Stimulated activated CD8-positive, alpha-beta memory T cell treated with anti-CD3 and anti-CD28 coated beads, Interleukin-4, amount 100 ng/mL, for 1 hour (primary cell): ENCODE data around the gene ACTL10.

Source experiments
- DNase-seq, 2 donors: peaks; one replicate each; pipeline ENCODE4 v3.0.0-alpha.2; 2020; ENCODE audit warnings: low read depth in 2 of 2, low spot score in 1 of 2

ACTL10 gene

DNA sequence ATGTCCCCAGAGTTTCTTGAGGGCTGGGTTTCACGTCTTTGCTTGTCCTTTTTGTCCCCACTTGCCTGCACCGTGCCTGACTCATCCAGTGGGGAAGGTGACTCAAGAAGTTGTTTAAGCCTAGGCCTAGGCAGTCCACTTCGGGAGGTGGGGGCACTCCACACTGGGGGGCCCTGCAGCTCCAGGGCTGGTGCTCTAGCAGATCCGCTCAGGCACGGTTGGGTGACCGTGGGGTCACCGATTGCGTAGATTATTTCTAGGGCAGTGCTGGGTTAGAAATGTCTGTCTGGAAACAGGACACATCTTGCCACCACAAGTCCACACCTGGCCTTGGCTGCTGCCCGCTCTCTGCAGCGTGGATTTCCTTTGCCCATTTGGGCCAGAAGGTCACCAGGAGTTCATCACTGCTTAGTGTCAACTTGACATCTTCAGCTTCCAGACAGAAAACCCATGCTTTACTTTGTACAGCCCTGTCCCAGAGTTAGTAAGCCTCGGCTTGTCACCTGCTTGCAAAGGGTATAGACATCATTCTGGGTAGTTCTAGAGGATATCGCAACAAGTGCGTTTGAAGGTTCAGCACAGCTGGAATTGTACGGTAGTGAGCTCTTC is 18.2 kb upstream of the ACTL10 start:
- DNase-seq = no peak

DNA sequence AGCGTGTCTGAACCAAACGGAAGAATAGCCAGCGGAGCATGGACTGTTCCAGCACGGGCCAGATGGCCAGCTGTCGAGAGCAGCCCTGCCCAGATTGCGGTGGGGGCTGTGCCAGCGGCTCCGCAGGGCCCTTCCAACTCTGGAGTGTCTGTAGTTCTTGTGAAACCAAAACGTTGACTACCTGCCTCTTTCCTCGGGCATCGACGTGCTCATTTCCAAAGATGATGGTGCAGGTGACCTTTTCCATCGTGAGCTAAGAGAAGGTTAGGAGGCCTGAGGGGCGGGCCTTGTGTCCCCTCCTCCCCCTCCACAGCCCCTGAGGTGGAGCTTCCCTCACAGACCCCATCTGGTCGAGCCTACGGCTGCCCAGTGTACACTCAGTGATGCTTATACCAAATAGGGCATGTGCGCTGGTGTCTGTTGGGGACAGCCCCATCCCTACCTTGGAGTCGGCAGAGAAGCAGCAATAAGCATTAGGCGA is 17.5 kb upstream of the ACTL10 start:
- DNase-seq = no peak

- no peak for DNase-seq
Observed at GRCh38 chr20:33650111-33650752, 16.5 kb upstream of the ACTL10 start.

DNA sequence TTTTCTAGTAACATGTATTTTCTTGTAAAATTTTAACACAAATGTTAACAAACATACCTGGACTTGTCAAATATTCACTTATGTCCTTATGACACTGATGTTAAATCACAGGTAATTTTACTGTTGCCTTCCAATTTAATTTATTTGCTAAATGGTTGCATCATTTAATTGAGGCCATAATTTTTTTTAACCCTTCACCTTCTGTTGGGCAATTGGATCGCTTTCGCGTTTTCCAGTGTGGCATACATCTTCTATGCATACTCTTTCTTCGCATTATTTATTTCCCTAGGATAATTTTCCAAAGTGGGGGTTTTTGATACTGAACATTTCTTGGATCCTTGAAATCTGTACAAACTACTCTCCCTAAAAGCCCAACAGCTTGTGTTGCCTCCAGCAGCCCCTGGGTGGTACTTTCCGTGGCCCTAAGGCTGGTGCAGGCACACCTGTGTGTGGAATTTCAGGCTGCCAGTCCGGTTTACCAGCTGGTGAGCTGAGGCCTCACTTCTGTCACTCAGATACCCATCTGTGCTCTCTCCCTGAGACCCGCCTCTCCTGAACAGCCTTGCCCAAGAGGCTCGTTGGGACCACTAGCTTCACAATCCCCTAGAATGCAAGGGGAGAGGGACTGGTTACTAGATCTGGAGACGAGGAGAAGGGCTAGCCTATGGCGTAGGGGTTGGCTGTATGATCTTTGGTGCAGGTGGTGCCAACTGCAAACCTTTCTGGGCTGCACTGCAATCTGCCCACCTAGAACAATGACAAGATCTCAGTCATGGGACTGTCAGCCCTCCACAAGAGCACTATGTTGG is 15.8 kb upstream of the ACTL10 start:
- DNase-seq = no peak

- DNase-seq = no peak
Observed at GRCh38 chr20:33651562-33652048, 15.1 kb upstream of the ACTL10 start.

GRCh38 chr20:33653218-33653899 is 13.4 kb upstream of the ACTL10 start:
- DNase-seq = no peak

- DNase-seq = no peak
Observed at GRCh38 chr20:33653900-33654596, 12.7 kb upstream of the ACTL10 start.

DNA sequence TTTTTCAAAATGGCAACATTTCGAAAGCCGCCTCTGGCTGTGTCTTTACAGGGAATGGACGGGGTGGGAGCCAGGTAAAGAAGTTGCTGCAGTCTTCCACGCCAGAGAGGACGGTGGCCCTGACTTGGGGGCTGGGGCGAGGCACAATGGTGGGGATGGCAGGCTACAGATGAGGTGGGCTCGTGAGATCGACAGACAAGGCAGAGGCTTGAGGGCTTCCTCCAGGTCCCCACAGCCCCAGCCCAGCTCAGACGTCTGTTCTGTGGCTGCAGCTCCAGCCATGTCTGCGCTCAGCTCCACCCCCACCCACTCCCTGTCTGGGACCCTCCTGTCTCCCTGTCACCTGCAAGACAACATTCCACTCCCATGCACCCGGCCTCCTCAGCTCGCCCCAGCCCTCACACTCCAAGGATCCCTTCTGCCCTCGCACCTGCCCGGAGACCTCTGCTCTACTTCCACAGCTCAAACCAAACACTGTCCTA is 12.0 kb upstream of the ACTL10 start:
- no peak for DNase-seq

- no peak for DNase-seq
Observed at GRCh38 chr20:33655164-33655563, 11.6 kb upstream of the ACTL10 start.

- no peak for DNase-seq
Observed at GRCh38 chr20:33656010-33656782, 10.5 kb upstream of the ACTL10 start.

- DNase-seq = no peak
Observed at GRCh38 chr20:33656783-33657703, 9.7 kb upstream of the ACTL10 start.

- no peak for DNase-seq
Observed at GRCh38 chr20:33657704-33658095, 9.0 kb upstream of the ACTL10 start.

DNA sequence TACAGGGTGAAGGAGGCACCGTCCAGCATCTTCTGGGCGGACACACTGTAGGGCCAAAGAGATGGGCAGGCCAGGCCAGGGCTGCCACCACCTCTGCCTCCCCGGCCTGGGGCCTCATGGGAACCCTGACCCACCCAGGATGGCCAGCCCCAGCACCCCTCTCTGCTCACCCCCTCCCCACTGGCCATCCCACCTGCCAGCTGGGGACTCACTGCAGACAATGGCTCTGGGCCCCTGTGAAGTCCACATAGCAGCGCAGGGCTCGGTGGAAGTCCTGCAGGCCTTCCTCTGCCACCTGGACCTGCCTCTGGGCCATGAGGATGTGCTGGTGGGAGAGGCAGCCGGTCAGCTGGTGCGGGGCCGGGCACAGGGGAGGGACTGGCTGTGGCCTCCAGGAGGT is 8.2 kb upstream of the ACTL10 start:
- no peak for DNase-seq

DNA sequence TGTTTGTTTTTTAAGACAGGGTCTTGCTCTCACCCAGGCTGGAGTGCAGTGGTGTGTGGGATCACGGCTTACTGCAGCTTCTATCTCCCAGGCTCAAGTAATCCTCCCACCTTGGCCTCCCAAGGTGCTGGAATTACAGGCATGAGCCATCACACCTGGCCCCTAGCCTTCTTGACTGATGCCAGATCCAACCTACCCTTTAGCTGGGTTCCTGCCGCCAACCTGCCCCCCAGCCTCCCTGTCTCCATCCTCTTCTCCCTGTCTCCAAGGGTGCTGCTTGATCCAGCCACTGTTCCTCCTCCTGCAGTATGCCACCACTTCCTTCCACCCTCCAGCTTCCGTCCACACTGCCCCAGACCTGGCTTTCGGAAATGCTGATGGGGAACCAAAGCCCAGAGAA is 7.8 kb upstream of the ACTL10 start:
- DNase-seq = no peak

DNA sequence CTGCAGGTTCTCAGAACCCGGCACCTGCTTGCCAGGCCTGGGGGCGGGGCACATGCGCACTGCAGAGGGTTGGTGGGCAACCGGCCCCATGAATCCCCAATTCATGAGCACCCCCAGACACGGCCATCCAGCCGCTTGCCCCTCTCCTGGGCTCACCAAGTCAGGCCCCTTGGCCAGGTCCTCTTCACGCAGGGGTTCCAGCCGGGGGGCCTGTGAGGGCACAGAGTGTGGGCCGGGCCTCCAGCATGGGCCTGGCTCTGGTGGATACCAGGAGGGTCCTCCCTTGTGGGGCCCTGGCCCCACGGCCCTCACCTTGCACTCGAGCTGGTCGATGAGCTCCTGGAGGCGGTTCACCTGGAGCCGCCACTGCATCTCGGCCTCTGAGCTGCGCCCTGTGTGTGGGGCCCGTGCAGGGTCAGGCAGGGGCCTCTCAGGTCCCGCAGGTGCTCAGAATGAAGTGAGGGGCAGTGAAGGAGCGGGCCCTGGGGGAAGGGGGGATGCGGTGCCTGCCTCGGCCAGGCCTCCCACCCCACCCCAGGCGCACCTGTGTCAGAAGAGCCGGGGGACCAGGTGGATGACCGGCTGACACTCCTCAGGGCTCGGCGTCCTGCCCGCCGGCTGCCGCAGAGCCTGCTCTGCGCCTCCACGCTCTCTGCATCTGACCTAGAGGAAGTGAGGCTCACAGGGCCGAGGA is 7.3 kb upstream of the ACTL10 start:
- DNase-seq = no peak

DNA sequence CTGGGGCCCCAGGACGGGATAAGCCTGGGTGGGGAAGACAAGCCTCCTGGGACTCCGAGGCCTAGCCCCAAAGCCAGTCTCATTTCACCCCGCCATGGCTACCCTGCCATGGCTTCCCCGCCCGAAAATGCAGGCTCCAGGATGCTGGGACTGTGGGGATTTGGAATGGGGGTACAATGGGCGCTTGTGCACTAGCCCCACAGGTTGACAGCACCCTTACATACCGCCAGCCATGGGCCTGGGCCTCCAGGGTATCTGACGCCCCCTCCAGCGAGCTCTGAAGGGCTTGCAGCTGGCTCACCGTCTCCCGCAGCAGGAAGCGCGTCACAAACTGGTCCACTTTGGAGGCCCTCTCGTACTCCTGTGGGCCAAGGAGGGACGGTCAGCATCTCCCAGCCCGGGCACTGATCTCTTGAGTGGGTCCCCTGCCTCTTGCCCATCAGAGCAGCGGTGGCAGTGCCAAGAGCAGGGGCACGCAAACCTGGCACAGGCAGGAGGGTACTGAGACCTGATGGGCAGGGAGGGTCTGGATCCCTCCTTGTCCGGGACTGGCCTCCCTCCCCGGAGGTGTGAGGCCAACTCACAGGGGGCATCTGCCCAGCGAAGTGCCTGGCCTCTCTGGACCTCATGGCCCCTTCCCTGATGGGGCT is 6.6 kb upstream of the ACTL10 start:
- no peak for DNase-seq

DNA sequence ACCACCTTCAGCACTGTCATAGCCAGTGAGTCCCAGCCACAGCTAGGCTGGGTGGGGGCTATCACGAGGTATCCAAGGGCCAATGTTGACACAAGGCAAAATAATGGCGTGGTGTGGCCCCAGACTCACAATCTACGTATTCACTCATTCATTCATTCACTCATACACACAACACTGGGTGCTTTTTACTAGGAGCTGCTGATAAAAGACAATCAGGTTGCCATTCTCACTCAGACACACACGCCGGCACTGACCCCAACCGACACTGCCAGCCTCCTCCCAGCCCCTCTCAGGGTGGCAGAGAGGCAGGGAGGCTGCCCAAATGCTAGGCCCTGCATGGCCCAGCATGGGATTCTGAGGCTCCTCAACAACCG is 6.1 kb upstream of the ACTL10 start:
- DNase-seq = no peak

DNA sequence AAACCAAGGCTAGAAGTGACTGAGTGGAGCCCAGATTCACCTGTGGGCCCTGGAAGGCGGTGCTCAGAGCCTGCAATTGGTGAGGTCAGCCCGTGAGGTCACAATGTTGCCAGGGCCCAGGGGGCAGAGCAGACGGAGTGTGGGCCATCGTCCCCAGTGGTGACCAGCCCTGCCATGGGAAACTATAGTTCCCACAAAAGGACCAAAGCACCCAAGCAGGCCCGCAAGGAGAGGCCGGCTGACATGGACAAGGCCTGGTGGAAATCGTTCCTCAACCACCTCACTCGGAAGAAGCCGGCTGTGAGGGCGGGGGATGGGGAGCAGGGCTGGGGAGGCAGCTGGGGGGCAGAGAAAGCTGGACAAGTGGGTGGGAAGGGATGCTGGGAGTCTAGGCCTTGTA is 4.6 kb upstream of the ACTL10 start, which contains the start of gene C20orf144:
Gene C20orf144 (plus strand): TSS at position 156 of the 400 bp plus-strand sequence. CDS start 19 bp downstream, at position 175.
- no peak for DNase-seq
